Astrocyte (in vitro differentiated cells and primary cell): ENCODE measurements around the gene NPM1. TPM values are rescaled to one million over a fixed set of nuclear protein-coding genes. Genes with fewer than 3 reads are reported as not detected.

ENCODE experiments used
- microRNA-seq: library from miRNA; unstranded; fragments of <30 nt; microRNA quantifications from one replicate; pipeline ENCODE4 v1.2.0, GENCODE V29; 2020
- total RNA-seq: library from RNA; stranded (reverse); gene quantifications from 2 replicates; pipeline ENCODE4 v1.2.1, GENCODE V29; 2021

NPM1 gene
- total RNA-seq, 1 donor from 2014 or later: 1,219 TPM

Small RNA genes lying within 50 kb of the gene (microRNA-seq; reads per million reads assigned to microRNA genes)
- gene MIR3912: 3.6 reads per million, percentile 11 among the genes with 10 or more reads in this experiment

Other genes starting within 250 kb of the NPM1 start
- gene TLX3, start 78.6 kb upstream of the NPM1 start, total RNA-seq: not detected in 2 replicates
- gene FGF18, start 31.8 kb downstream of the NPM1 start, total RNA-seq: 0.89 and 1.2 TPM in 2 replicates